CD4-positive, CD25-positive, alpha-beta regulatory T cell (primary cell): ENCODE measurements around the gene CCDC12. TPM values are rescaled to one million over a fixed set of nuclear protein-coding genes. Genes with fewer than 3 reads are reported as not detected.

ENCODE experiments used
- ATAC-seq, 2 donors: fragments of 150-1000 bp; cut with Tn5 transposase; one replicate each; pipeline ENCODE4 v1.10.0; 2021; ENCODE audit warnings: low read depth in 2 of 2, moderate number of reproducible peaks in 2 of 2, moderate library complexity in 1 of 2
- DNase-seq, 3 donors: peaks; one replicate each; pipeline versions ENCODE4 v3.0.0 to v3.0.0-alpha.2; 2012 to 2022; ENCODE audit warnings: mixed read lengths in 1 of 3
- H3K27ac ChIP-seq: one replicate; pipeline ENCODE4 v1.7.0; 2013; ENCODE audit warnings: mild to moderate bottlenecking, low read length; ENCODE audit not compliant: insufficient read depth, poor library complexity, severe bottlenecking
- H3K27me3 ChIP-seq: one replicate; pipeline ENCODE4 v1.7.0; 2013; ENCODE audit warnings: low read length; ENCODE audit not compliant: control insufficient read depth, insufficient read depth
- H3K36me3 ChIP-seq: one replicate; pipeline ENCODE4 v1.7.0; 2013; ENCODE audit warnings: mild to moderate bottlenecking, low read length, moderate library complexity; ENCODE audit not compliant: control insufficient read depth, insufficient read depth
- H3K4me1 ChIP-seq: 2 replicates; pipeline ENCODE4 v1.7.0; 2013; ENCODE audit warnings: mild to moderate bottlenecking, low read length; ENCODE audit not compliant: insufficient read depth, control insufficient read depth, poor library complexity, severe bottlenecking
- H3K4me3 ChIP-seq: one replicate; pipeline ENCODE4 v1.7.0; 2013; ENCODE audit warnings: low read depth, mild to moderate bottlenecking, low read length, moderate library complexity
- H3K9me3 ChIP-seq, 2 experiments: 1 replicate in 1 of 2; 2 replicates in 1 of 2; pipeline ENCODE4 v1.7.0; 2013; ENCODE audit warnings: low read length in 2 of 2, mild to moderate bottlenecking in 1 of 2, moderate library complexity in 1 of 2; ENCODE audit not compliant: control insufficient read depth in 2 of 2
- H3K27ac Mint-ChIP-seq, 3 donors: one replicate each; pipeline ENCODE4 v1.8.0; 2020 to 2022; ENCODE audit warnings: mild to moderate bottlenecking in 3 of 3, mixed read lengths in 3 of 3, moderate library complexity in 2 of 3
- H3K27me3 Mint-ChIP-seq: one replicate; pipeline ENCODE4 v1.8.0; 2022; ENCODE audit warnings: mild to moderate bottlenecking, mixed read lengths
- H3K36me3 Mint-ChIP-seq: one replicate; pipeline ENCODE4 v1.8.0; 2020; ENCODE audit warnings: mixed read lengths
- H3K4me1 Mint-ChIP-seq, 4 donors: one replicate each; pipeline ENCODE4 v1.8.0; 2020 to 2022; ENCODE audit warnings: mixed read lengths in 4 of 4, mild to moderate bottlenecking in 1 of 4
- H3K4me3 Mint-ChIP-seq, 4 donors: one replicate each; pipeline ENCODE4 v1.8.0; 2020 to 2022; ENCODE audit warnings: mild to moderate bottlenecking in 4 of 4, mixed read lengths in 4 of 4, moderate library complexity in 3 of 4
- H3K9me3 Mint-ChIP-seq, 7 donors: one replicate each; pipeline ENCODE4 v1.8.0; 2020 to 2022; ENCODE audit warnings: mixed read lengths in 7 of 7, mild to moderate bottlenecking in 3 of 7, moderate library complexity in 2 of 7
- polyA plus RNA-seq, 4 donors: library from polyadenylated mRNA; unstranded; fragments of 300-500 nt; fragmentation: Illumina TruSeq; gene quantifications; one replicate each; pipeline ENCODE4 v1.2.3, GENCODE V29; 2021
- total RNA-seq: library from RNA; stranded (reverse); gene quantifications from one replicate; pipeline ENCODE4 v1.2.3, GENCODE V29; 2022

CCDC12 gene
- total and polyA plus RNA-seq, 5 donors from 2014 or later: 71.8 to 116 (median 104) TPM

GRCh38 chr3:46986055-46986730, 9.6 kb upstream of the CCDC12 start:
- H3K4me3 Mint-ChIP-seq: peak overlapping the region; percentile 47 to 91 (median 86)
- H3K4me1 Mint-ChIP-seq: peaks cover 0 to 98% (median 57%) of the 10 kb centered on the region in 4 donors
- ATAC-seq (no peak), DNase-seq (no peak)
- H3K27ac Mint-ChIP-seq: peak overlapping the region; percentile 92 to 97 (median 95)
- H3K4me1 ChIP-seq: peaks cover 88% of the 10 kb centered on the region
- H3K9me3 Mint-ChIP-seq: no peaks in the 10 kb centered on the region
- no peaks in the 10 kb centered on the region for H3K27me3 Mint-ChIP-seq
- H3K4me3 ChIP-seq: peak overlapping the region; percentile 4
- peaks cover 17% of the 10 kb centered on the region for H3K36me3 ChIP-seq
- no peaks in the 10 kb centered on the region for H3K27me3 ChIP-seq
- H3K9me3 ChIP-seq: no peaks in the 10 kb centered on the region
- peaks cover 13% of the 10 kb centered on the region for H3K36me3 Mint-ChIP-seq
- peak overlapping the region; percentile 77 for H3K27ac ChIP-seq

GRCh38 chr3:46985588-46985987, 9.0 kb upstream of the CCDC12 start:
- peaks cover 0 to 97% (median 59%) of the 10 kb centered on the region in 4 donors for H3K4me1 Mint-ChIP-seq
- H3K36me3 Mint-ChIP-seq: peaks cover 13% of the 10 kb centered on the region
- Histone ChIP-seq H3K27ac (peak overlapping the region; percentile 49), H3K4me1 (peaks cover 94% of the 10 kb centered on the region), H3K27me3 (no peaks in the 10 kb centered on the region), H3K4me3 (no peak overlapping the region), H3K9me3 (no peaks in the 10 kb centered on the region), H3K36me3 (peaks cover 11% of the 10 kb centered on the region)
- H3K27ac Mint-ChIP-seq: peak overlapping the region; percentile 92 to 97 (median 95)
- no peaks in the 10 kb centered on the region for H3K27me3 Mint-ChIP-seq
- DNase-seq (no peak), ATAC-seq (no peak)
- H3K4me3 Mint-ChIP-seq: peak overlapping the region in 2 of 4 donors; percentile 85 to 91
- no peaks in the 10 kb centered on the region for H3K9me3 Mint-ChIP-seq

GRCh38 chr3:46984591-46985459, 8.3 kb upstream of the CCDC12 start:
- Histone ChIP-seq H3K27ac (peak overlapping the region; percentile 47), H3K36me3 (peaks cover 6% of the 10 kb centered on the region), H3K9me3 (no peaks in the 10 kb centered on the region), H3K27me3 (no peaks in the 10 kb centered on the region), H3K4me3 (no peak overlapping the region), H3K4me1 (peaks cover 98% of the 10 kb centered on the region)
- DNase-seq (no peak), ATAC-seq (no peak)
- no peaks in the 10 kb centered on the region for H3K27me3 Mint-ChIP-seq
- peak overlapping the region; percentile 59 to 91 (median 72) for H3K4me3 Mint-ChIP-seq
- no peaks in the 10 kb centered on the region for H3K9me3 Mint-ChIP-seq
- peak overlapping the region; percentile 82 to 92 (median 84) for H3K27ac Mint-ChIP-seq
- peaks cover 8% of the 10 kb centered on the region for H3K36me3 Mint-ChIP-seq
- H3K4me1 Mint-ChIP-seq: peaks cover 0 to 94% (median 55%) of the 10 kb centered on the region in 4 donors

GRCh38 chr3:46982546-46982945, 6.0 kb upstream of the CCDC12 start:
- Histone ChIP-seq H3K4me1 (peaks cover 93% of the 10 kb centered on the region), H3K4me3 (peak overlapping the region; percentile 45), H3K36me3 (peaks cover 2% of the 10 kb centered on the region), H3K9me3 (no peaks in the 10 kb centered on the region), H3K27me3 (no peaks in the 10 kb centered on the region), H3K27ac (peak overlapping the region; percentile 35)
- H3K4me3 Mint-ChIP-seq: peak overlapping the region; percentile 67 to 94 (median 88)
- peaks cover 0 to 87% (median 51%) of the 10 kb centered on the region in 4 donors for H3K4me1 Mint-ChIP-seq
- H3K9me3 Mint-ChIP-seq: no peaks in the 10 kb centered on the region
- peaks cover 8% of the 10 kb centered on the region for H3K36me3 Mint-ChIP-seq
- peak overlapping the region; percentile 73 to 94 (median 92) for H3K27ac Mint-ChIP-seq
- ATAC-seq (no peak), DNase-seq (no peak)
- no peaks in the 10 kb centered on the region for H3K27me3 Mint-ChIP-seq

- Histone ChIP-seq H3K9me3 (no peaks in the 10 kb centered on the region), H3K27ac (peak overlapping the region; percentile 35), H3K4me3 (peak overlapping the region; percentile 67), H3K4me1 (peaks cover 93% of the 10 kb centered on the region), H3K36me3 (peaks cover 2% of the 10 kb centered on the region), H3K27me3 (no peaks in the 10 kb centered on the region)
- Mint-ChIP-seq H3K4me1 (peaks cover 0 to 86% (median 52%) of the 10 kb centered on the region in 4 donors), H3K36me3 (peaks cover 8% of the 10 kb centered on the region), H3K27ac (peak overlapping the region; percentile 56 to 92 (median 76)), H3K27me3 (no peaks in the 10 kb centered on the region), H3K4me3 (peak overlapping the region; percentile 66 to 94 (median 92)), H3K9me3 (no peaks in the 10 kb centered on the region)
- DNase-seq (no peak), ATAC-seq (no peak)
These were observed 5.5 kb upstream of the CCDC12 start for GRCh38 chr3:46981932-46982471.

GRCh38 chr3:46979958-46980497, 3.5 kb upstream of the CCDC12 start:
- Histone ChIP-seq H3K27me3 (no peaks in the 10 kb centered on the region), H3K36me3 (peaks cover 2% of the 10 kb centered on the region), H3K9me3 (no peaks in the 10 kb centered on the region), H3K27ac (peak overlapping the region; percentile 80), H3K4me1 (peaks cover 84% of the 10 kb centered on the region), H3K4me3 (peak overlapping the region; percentile 86)
- peak overlapping the region in 2 of 3 donors; percentile 87 to 88 for H3K27ac Mint-ChIP-seq
- no peak for DNase-seq
- ATAC-seq: peak; percentile 1
- no peaks in the 10 kb centered on the region for H3K9me3 Mint-ChIP-seq
- peaks cover 8% of the 10 kb centered on the region for H3K36me3 Mint-ChIP-seq
- peaks cover 5% of the 10 kb centered on the region for H3K27me3 Mint-ChIP-seq
- H3K4me1 Mint-ChIP-seq: peaks cover 6 to 79% (median 40%) of the 10 kb centered on the region in 4 donors
- H3K4me3 Mint-ChIP-seq: peak overlapping the region; percentile 86 to 94 (median 92)
